ENCODE results near the gene NDUFS6. TPM values are rescaled to one million over a fixed set of nuclear protein-coding genes. Genes with fewer than 3 reads are reported as not detected.

NDUFS6 gene
- total RNA-seq, 4 donors from 2014 or later: 36.1 to 72.7 (median 57.3) TPM

- 80 to 90% methylated on average over 19 to 26 of the region's 30 CpGs for WGBS, 2 donors
Measured at GRCh38 chr5:1769752-1770442, 31.3 kb upstream of the NDUFS6 start.

GRCh38 chr5:1770443-1770802, 30.8 kb upstream of the NDUFS6 start:
- TF ChIP-seq CTCF (IDR thresholded peaks at IDR 0.05): no peak
- no peak for TF ChIP-seq POLR2A (IDR thresholded peaks at IDR 0.05)
- H3K4me3 ChIP-seq: no peak overlapping the region
- no peaks in the 10 kb centered on the region for H3K9me3 ChIP-seq
- H3K36me3 ChIP-seq: no peaks in the 10 kb centered on the region
- H3K4me1 ChIP-seq: no peaks in the 10 kb centered on the region
- no peak overlapping the region for H3K27ac ChIP-seq
- peaks cover 0 to 51% (median 0%) of the 10 kb centered on the region in 4 donors for H3K27me3 ChIP-seq
- WGBS, 2 donors: 60% methylated on average over 3 of the region's 6 CpGs; no CpG with 5 or more reads in 1 of the 2 donors
- no peak for DNase-seq
- intact Hi-C loops (cut with DNase I): no loop called here

More at GRCh38 chr5:1769752-1770442, 31.3 kb upstream of the NDUFS6 start:
- Histone ChIP-seq H3K4me1 (no peaks in the 10 kb centered on the region), H3K27me3 (peaks cover 0 to 57% (median 0%) of the 10 kb centered on the region in 4 donors), H3K4me3 (no peak overlapping the region), H3K36me3 (no peaks in the 10 kb centered on the region), H3K27ac (no peak overlapping the region), H3K9me3 (no peaks in the 10 kb centered on the region)
- DNase-seq: no peak
- intact Hi-C loops (cut with DNase I): no loop called here
- TF ChIP-seq POLR2A (IDR thresholded peaks at IDR 0.05) (no peak), CTCF (IDR thresholded peaks at IDR 0.05) (no peak)

GRCh38 chr5:1771149-1772065, 29.8 kb upstream of the NDUFS6 start:
- Histone ChIP-seq H3K9me3 (no peaks in the 10 kb centered on the region), H3K36me3 (no peaks in the 10 kb centered on the region), H3K27ac (no peak overlapping the region), H3K4me3 (no peak overlapping the region), H3K4me1 (no peaks in the 10 kb centered on the region), H3K27me3 (peaks cover 0 to 41% (median 0%) of the 10 kb centered on the region in 4 donors)
- no peak for TF ChIP-seq CTCF (IDR thresholded peaks at IDR 0.05)
- no peak for TF ChIP-seq POLR2A (IDR thresholded peaks at IDR 0.05)
- no peak for DNase-seq
- WGBS, 2 donors: 53 to 59% methylated on average over 9 to 14 of the region's 20 CpGs
- intact Hi-C loops (cut with DNase I): no loop called here

- intact Hi-C loops (cut with DNase I): no loop called here
- DNase-seq: no peak
- no peaks in the 10 kb centered on the region for H3K36me3 ChIP-seq
- H3K27ac ChIP-seq: no peak overlapping the region
- TF ChIP-seq CTCF (IDR thresholded peaks at IDR 0.05): peak in 1 of 6 experiments; percentile 31
- TF ChIP-seq POLR2A (IDR thresholded peaks at IDR 0.05): no peak
- H3K9me3 ChIP-seq: no peaks in the 10 kb centered on the region
- H3K4me3 ChIP-seq: no peak overlapping the region
- no peaks in the 10 kb centered on the region for H3K4me1 ChIP-seq
- WGBS, 2 donors: 28 to 29% methylated on average over 5 of the region's 5 CpGs
- H3K27me3 ChIP-seq: peaks cover 0 to 32% (median 0%) of the 10 kb centered on the region in 4 donors
Measured at GRCh38 chr5:1772634-1773033, 28.6 kb upstream of the NDUFS6 start.

GRCh38 chr5:1776831-1777230, 24.4 kb upstream of the NDUFS6 start:
- 72% methylated on average over 4 of the region's 6 CpGs; no CpG with 5 or more reads in 1 of the 2 donors for WGBS, 2 donors
- Histone ChIP-seq H3K27me3 (peaks cover 0 to 9% (median 0%) of the 10 kb centered on the region in 4 donors), H3K4me3 (no peak overlapping the region), H3K36me3 (no peaks in the 10 kb centered on the region), H3K27ac (no peak overlapping the region), H3K9me3 (no peaks in the 10 kb centered on the region), H3K4me1 (no peaks in the 10 kb centered on the region)
- no peak for TF ChIP-seq CTCF (IDR thresholded peaks at IDR 0.05)
- TF ChIP-seq POLR2A (IDR thresholded peaks at IDR 0.05): no peak
- no peak for DNase-seq
- intact Hi-C loops (cut with DNase I): no loop called here
